SH-SY5Y (cell line): ENCODE measurements around the gene CSF1.

Experiments
- GATA2 ChIP-seq: IDR thresholded peaks from 2 replicates; pipeline ENCODE4 v1.6.1; 2011; ENCODE audit warnings: mild to moderate bottlenecking, low read depth, low read length
- GATA3 ChIP-seq: IDR thresholded peaks from 2 replicates; pipeline ENCODE4 v1.6.1; 2011; ENCODE audit warnings: low read depth, mild to moderate bottlenecking, low read length, moderate library complexity

GRCh38 chr1:109930252-109930993 lies 19.8 kb downstream of the CSF1 start:
- TF ChIP-seq GATA2 (no peak), GATA3 (no peak)
